NCI-H2196 treated with DMSO at 0.1 percent for 48 hours (cell line): ENCODE results near the gene TTYH3.

Source experiments
- DNase-seq: peaks from one replicate; lab custom pipeline; 2025; ENCODE audit not compliant: unreplicated experiment; lab: John Stamatoyannopoulos, UW

The TTYH3 gene

DNA sequence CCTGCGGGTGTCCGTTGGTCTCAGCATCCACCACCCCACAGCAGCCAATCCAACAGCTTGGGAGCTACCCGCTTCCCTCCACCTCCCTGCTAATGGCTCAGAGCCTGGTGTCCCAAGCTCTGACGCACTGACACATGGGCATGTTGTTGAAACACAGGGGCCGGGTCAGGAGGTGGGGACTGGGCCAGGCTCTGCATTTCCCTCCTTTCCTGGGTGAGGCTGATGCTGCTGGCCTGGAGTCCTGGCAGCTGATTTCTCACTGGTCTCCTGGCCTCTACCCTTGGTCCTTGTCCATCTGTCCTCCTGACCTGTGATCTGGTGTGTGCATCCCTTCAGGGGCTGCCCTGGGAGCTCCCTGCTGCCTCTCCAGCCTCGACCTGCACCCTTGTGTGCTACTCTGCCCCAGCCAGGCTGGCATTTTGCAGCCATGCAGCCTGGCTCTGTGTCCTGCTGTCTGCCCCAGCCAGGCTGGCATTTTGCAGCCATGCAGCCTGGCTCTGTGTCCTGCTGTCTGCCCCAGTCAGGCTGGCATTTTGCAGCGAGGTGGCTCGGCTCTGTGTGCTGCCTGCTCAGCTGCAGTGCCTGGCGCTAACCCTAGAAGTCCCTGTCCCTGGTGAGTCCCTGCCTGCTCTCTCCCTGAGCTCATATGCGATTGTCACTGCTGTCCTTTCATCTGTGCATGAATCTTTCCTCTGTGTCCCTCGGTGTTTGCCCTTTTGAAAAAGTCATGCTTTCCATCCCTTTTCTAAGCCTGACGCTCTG, 70.2 kb downstream of the TTYH3 start:
- DNase-seq = no peak

DNA sequence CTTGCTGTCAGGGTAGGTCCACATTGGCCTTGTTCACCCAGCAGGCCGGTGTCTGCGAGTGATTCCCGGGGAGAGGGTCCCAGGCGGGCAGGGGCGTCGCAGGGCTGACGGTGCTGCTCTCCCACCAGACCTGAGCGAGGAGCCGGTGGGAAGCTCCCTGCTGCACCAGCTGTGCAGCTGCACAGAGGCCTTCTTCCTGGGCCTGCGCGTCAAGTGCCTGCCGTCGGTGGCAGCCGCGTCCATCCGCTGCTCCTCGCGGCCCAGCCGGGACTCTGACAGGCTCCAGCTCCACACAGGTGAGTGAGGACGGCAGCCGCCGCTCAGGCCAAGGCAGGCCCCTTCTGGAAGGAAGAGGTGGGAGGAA, 70.8 kb downstream of the TTYH3 start:
- DNase-seq = no peak

DNA sequence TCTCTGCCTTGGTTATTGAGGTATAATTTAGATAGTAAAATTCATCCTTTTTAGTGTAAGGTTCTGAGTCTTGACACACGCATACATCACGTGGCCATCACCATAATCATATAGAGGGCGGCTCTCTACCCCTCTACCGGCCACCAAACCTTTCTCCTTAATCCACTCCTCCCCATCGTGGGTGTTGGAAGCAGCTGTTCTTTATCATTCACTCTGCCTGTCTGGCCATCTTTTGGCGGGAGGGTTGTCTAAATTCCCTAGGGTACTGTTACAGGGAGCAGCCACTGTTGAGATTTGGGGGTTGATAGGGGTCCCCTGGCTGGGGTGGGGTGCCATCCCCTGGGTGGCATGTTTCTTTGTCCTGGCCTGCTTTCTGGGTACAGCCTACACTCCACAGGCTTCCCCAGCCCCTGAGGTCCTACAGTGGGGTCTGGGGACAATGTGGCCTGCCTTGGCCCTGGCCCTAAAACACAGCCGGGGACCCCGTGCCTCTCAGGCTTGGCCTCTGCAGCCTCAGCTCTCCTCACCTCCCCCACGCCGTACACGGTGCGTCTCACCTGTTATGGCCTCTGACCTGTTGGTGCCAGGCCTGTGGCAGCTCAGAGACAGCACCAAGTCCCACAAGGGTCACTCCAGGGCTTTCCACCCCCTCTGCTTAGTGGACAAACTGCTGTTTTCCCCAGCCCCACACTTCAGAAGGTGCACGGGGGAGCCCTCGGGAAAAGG, 73.7 kb downstream of the TTYH3 start:
- no peak for DNase-seq

GRCh38 chr7:2706685-2707126, 74.9 kb downstream of the TTYH3 start:
- DNase-seq = no peak

DNA sequence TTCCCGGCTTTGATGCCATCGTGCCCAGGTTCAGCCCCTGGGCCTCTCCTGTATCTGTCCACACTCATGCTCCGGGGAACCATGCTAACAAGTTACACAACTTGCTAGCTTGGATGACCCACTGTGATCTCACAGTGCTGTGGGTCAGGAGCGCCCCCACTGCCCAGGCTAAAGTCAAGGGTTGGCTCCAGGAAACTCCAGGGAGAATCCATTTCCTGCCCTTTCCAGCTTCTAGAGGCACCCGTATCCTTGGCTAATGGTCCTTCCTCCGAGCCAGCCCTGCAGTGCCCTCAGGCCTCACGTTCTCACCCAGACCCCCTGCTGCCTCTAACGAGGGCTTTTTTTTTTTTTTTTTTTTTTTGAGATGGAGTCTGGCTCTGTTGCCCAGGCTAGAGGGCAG, 75.7 kb downstream of the TTYH3 start:
- no peak for DNase-seq

DNA sequence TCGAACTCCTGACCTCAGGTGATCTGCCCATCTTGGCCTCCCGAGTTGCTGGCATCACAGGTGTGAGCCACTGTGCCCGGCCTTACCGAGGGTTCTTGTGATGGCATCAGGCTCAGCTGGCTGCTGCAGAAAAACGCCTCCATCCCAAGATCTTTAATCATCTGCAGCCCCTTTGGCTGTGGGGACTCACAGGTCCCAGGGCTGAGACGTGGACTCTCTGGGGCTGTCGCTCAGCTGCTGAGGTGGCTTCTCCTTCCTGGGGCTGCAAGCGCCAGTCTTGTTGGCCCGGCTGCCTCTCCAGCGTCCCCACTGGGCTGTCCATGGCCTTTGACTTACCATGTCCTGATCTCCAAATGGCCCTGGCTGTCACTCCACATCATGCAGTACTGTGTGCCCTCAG, 76.3 kb downstream of the TTYH3 start:
- no peak for DNase-seq

DNA sequence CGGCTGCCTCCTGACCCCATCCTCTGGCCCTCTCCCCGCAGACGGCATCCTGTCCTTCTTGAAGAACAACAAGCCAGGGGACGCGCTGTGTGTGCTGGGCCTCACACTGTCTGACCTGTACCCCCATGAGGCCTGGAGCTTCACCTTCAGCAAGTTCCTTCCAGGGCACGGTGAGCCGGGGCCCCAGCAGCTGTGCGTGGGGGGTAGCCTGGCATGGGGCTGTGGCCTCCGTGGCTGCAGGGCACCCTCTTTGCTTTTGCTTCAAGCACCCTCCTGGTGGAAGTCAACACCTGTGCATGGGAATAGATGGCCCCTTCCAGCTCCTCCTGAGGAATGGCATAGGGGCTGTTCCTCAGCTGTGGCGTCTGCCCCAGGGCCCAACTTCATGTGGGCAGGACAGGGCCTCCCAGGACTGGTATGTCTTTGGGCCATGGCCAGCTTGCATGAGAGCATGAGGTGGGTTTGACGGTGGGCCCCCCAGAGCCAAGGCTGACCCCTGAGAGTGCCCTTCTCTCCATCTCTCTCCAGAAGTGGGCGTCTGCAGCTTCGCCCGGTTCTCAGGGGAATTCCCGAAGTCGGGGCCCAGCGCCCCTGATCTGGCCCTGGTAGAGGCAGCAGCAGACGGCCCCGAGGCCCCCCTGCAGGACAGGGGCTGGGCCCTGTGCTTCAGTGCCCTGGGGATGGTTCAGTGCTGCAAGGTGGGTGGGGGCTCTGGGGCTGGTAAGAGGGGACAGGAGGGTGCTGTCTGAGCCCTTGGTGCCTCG, 76.9 kb downstream of the TTYH3 start:
- no peak for DNase-seq

DNA sequence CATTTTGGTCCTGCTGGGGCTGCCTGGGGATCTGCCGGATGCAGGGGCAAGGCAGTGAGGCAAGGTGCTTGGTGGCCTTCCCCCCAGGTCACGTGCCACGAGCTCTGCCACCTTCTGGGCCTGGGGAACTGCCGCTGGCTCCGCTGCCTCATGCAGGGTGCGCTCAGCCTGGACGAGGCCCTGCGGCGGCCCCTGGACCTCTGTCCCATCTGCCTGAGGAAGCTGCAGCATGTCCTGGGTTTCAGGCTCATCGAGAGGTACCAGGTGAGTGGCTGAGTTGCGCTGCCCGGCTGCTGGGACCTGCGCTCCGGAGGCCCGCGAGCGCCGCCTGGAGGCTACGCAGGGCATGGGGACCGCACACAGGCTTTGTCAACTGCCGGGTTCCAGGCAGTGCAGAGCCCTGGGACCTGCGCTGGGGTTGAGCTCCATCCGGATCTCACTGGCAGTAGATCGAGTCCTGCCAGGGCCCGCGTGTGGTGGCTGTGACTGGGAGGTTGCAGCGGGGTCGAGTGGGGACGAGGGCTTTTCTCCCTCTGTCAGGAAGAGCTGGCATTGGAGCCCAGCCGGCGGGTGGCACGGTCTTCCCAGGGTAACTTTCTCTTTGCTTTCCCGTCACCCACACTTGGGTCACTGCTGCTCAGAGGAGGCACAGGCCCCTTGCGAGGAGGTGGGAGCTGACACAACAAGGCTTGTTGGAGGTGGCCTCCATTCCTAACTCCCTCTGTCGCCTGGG, 77.9 kb downstream of the TTYH3 start:
- no peak for DNase-seq

- no peak for DNase-seq
These were observed 78.5 kb downstream of the TTYH3 start for GRCh38 chr7:2710286-2710655.

DNA sequence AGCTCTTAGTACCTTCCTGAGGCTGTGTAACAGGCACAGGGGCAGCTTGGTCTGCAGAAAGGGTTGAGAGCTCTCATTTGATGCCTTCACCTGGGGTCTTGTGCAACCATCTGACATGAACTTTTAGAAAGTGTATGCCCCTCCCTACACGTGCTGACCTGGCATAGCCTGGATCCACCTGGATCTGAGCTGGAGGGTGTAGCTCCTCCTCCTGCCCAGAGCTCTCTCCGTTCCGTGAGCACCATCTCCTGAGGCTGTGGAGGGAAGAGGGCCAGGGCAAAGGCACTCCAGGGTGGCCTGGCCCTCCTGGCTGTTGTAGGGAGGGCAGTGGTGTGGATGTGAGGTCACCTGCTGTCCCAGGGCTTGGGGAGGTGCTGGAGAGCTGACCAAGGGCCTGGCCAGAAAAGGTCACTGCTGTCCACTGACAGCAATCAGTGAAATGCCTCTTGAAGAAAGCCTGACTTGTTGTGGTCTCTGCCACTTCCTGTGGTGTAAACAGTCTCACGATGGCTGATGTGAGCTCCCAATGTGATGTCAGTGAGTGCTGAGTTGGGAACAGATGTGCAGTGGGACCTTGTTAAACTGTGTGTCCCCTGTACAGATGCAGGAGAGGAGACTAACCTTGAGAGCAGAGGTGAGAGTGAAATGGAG, 79.2 kb downstream of the TTYH3 start:
- DNase-seq = no peak

GRCh38 chr7:2711895-2712675, 80.3 kb downstream of the TTYH3 start:
- DNase-seq = no peak

GRCh38 chr7:2713370-2713769, 81.6 kb downstream of the TTYH3 start:
- no peak for DNase-seq

DNA sequence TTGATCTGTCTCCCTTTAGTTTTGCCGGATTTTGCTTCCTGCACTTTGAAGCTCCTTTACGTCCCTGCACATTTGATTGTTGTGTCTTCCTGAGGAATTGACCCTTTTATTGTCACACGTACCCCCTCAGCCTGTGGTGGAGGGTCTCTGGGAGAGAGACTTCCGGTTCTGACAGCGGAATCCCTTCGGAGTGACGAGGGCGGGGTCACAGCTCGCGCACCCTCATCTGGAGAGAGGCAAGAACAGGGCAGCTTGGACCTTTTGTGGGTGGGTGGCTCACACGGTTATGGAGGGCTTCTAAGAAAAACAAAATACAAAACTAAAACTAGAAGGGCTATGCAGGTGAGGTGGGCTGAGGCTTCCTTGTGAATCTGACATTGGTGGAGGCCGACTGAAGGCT, 82.2 kb downstream of the TTYH3 start:
- no peak for DNase-seq
